NCI-H2081 (cell line): Measurements from ENCODE around the gene SHISA6.

ENCODE experiments used
- DNase-seq, 2 experiments: peaks; one replicate each; lab custom pipeline; 2025; lab: John Stamatoyannopoulos, UW

SHISA6 gene

GRCh38 chr17:11459861-11460331 lies 218.9 kb downstream of the SHISA6 start:
- no peak for DNase-seq

- no peak for DNase-seq
These were observed 221.1 kb downstream of the SHISA6 start for GRCh38 chr17:11461993-11462548.

- DNase-seq: no peak
These were observed 226.6 kb downstream of the SHISA6 start for GRCh38 chr17:11467639-11468038.

- no peak for DNase-seq
These were observed 244.5 kb downstream of the SHISA6 start for GRCh38 chr17:11485336-11486100.

- DNase-seq: no peak
These were observed 245.3 kb downstream of the SHISA6 start for GRCh38 chr17:11486101-11486867.

- no peak for DNase-seq
These were observed 245.9 kb downstream of the SHISA6 start for GRCh38 chr17:11486868-11487310.

GRCh38 chr17:11487469-11487868 lies 246.5 kb downstream of the SHISA6 start:
- DNase-seq: no peak

- DNase-seq: no peak
These were observed 247.4 kb downstream of the SHISA6 start for GRCh38 chr17:11488407-11488806.

GRCh38 chr17:11490171-11490755 lies 249.2 kb downstream of the SHISA6 start:
- no peak for DNase-seq

- DNase-seq: no peak
These were observed 251.5 kb downstream of the SHISA6 start for GRCh38 chr17:11492511-11492910.

GRCh38 chr17:11493936-11494335 lies 252.9 kb downstream of the SHISA6 start:
- no peak for DNase-seq

GRCh38 chr17:11495613-11496012 lies 254.6 kb downstream of the SHISA6 start:
- DNase-seq: no peak

- DNase-seq: no peak
These were observed 258.9 kb downstream of the SHISA6 start for GRCh38 chr17:11499881-11500280.

- no peak for DNase-seq
These were observed 262.5 kb downstream of the SHISA6 start for GRCh38 chr17:11503308-11504035.

- DNase-seq: no peak
These were observed 265.6 kb downstream of the SHISA6 start for GRCh38 chr17:11506635-11507034.

- no peak for DNase-seq
These were observed 270.7 kb downstream of the SHISA6 start for GRCh38 chr17:11511696-11512095.

- no peak for DNase-seq
These were observed 273.6 kb downstream of the SHISA6 start for GRCh38 chr17:11514565-11514964.

GRCh38 chr17:11514981-11515680 lies 274.1 kb downstream of the SHISA6 start:
- DNase-seq: no peak

GRCh38 chr17:11515901-11516300 lies 274.9 kb downstream of the SHISA6 start:
- no peak for DNase-seq

GRCh38 chr17:11535231-11535630 lies 294.2 kb downstream of the SHISA6 start:
- DNase-seq: no peak

- no peak for DNase-seq
These were observed 297.4 kb downstream of the SHISA6 start for GRCh38 chr17:11538366-11538765.
